GM12878 (cell line): Measurements from ENCODE around the gene NUP214. TPM values are rescaled to one million over a fixed set of nuclear protein-coding genes. Genes with fewer than 3 reads are reported as not detected.

Experiments used
- ATAC-seq: fragments of 200-7000 bp; cut with Tn5 transposase; 3 replicates; pipeline ENCODE4 v1.9.1; 2020; ENCODE audit warnings: mild to moderate bottlenecking, moderate library complexity
- BruUV-seq: library from RNA; stranded (reverse); fragments of 400-500 nt; replicated peaks from 2 replicates; lab custom pipeline; 2021; lab: Mats Ljungman, UMichigan
- CTCF ChIA-PET: fragments of 300-600 bp; sonication (Branson Sonifier 250); formaldehyde crosslinking; extraction: SDS; loops from one replicate; lab custom pipeline; 2021; ENCODE audit warnings: inconsistent platforms; lab: Yijun Ruan, JAX
- POLR2A ChIA-PET: fragments of 350-600 bp; formaldehyde crosslinking; extraction: SDS; loops from one replicate; lab custom pipeline; 2021; ENCODE audit warnings: inconsistent platforms; lab: Charles Lee
- RAD21 ChIA-PET: fragments of 300-600 bp; sonication (Branson Sonifier 250); formaldehyde crosslinking; loops from one replicate; lab custom pipeline; 2023; ENCODE audit warnings: antibody characterized with exemption; ENCODE audit not compliant: unreplicated experiment; lab: Charles Lee
- SMC1A ChIA-PET: fragments of 300-600 bp; sonication (Branson Sonifier 250); formaldehyde crosslinking; loops from one replicate; lab custom pipeline; 2023; ENCODE audit not compliant: unreplicated experiment, uncharacterized antibody; lab: Charles Lee
- DNase-seq: peaks from one replicate; pipeline ENCODE4 v3.0.0-alpha.2; 2011; ENCODE audit warnings: low read depth, low spot score
- FAIRE-seq: peaks from 3 replicates; lab custom pipeline; 2011; peaks lifted over from hg19 to GRCh38; lab: Jason Lieb, UNC
- H2AFZ ChIP-seq: 2 replicates; pipeline ENCODE4 v1.6.0; 2011; ENCODE audit warnings: low read depth, low read length, control low read depth; ENCODE audit not compliant: control insufficient read depth
- H3K27ac ChIP-seq: 2 replicates; pipeline ENCODE4 v1.5.1; 2011; ENCODE audit warnings: control low read depth; ENCODE audit not compliant: control insufficient read depth, insufficient read depth
- H3K27me3 ChIP-seq, 2 experiments: replicated peaks in 1 of 2; 2 replicates each; pipeline versions ENCODE4 v1.6.0 to v1.6.1; 2011; ENCODE audit warnings: low read length in 1 of 2; ENCODE audit not compliant: control insufficient read depth in 2 of 2, insufficient read depth in 2 of 2
- H3K36me3 ChIP-seq, 2 experiments: 2 replicates each; pipeline ENCODE4 v1.5.1; 2011; ENCODE audit warnings: low read length in 1 of 2; ENCODE audit not compliant: control insufficient read depth in 2 of 2, insufficient read depth in 2 of 2
- H3K4me1 ChIP-seq: 2 replicates; pipeline ENCODE4 v1.6.1; 2011; ENCODE audit warnings: mild to moderate bottlenecking, low read length, moderate library complexity, mixed read lengths; ENCODE audit not compliant: control insufficient read depth, insufficient read depth
- H3K4me2 ChIP-seq: 2 replicates; pipeline ENCODE4 v1.6.0; 2011; ENCODE audit warnings: control low read depth; ENCODE audit not compliant: control insufficient read depth, insufficient read depth
- H3K4me3 ChIP-seq: fragments of 200-600 bp; sonication (generic); 2 replicates; pipeline ENCODE4 v1.5.1; 2016
- H3K79me2 ChIP-seq: 2 replicates; pipeline ENCODE4 v1.6.0; 2011; ENCODE audit warnings: low read length; ENCODE audit not compliant: control insufficient read depth, insufficient read depth
- H3K9ac ChIP-seq: 2 replicates; pipeline ENCODE4 v1.8.0; 2011; ENCODE audit warnings: low read length, control low read depth, mixed read lengths; ENCODE audit not compliant: control insufficient read depth, insufficient read depth
- H3K9me3 ChIP-seq: replicated peaks from 3 replicates; pipeline ENCODE4 v1.5.1; 2011; ENCODE audit warnings: mild to moderate bottlenecking, low read length; ENCODE audit not compliant: control insufficient read depth, insufficient read depth
- H4K20me1 ChIP-seq: 2 replicates; pipeline ENCODE4 v1.6.0; 2011; ENCODE audit not compliant: control insufficient read depth, insufficient read depth
- BHLHE40 ChIP-seq, 2 experiments: fragments of 450-650 bp in 1 of 2; IDR thresholded peaks; 2 replicates each; pipeline ENCODE4 v1.6.1; 2011 to 2017; ENCODE audit warnings: low read depth in 2 of 2, borderline replicate concordance in 1 of 2, improper control_type of control experiment in 1 of 2, low read length in 1 of 2, mild to moderate bottlenecking in 1 of 2
- CHD2 ChIP-seq: IDR thresholded peaks from 2 replicates; pipeline ENCODE4 v1.6.1; 2011; ENCODE audit warnings: low read depth, low read length, improper control_type of control experiment, borderline replicate concordance
- CREB1 ChIP-seq: IDR thresholded peaks from 2 replicates; pipeline ENCODE4 v1.6.1; 2012; ENCODE audit warnings: low read depth, mild to moderate bottlenecking, inconsistent platforms
- HDAC2 ChIP-seq: fragments of 200-600 bp; sonication (generic); IDR thresholded peaks from 2 replicates; pipeline ENCODE4 v1.6.1; 2017
- IRF4 ChIP-seq: IDR thresholded peaks from 2 replicates; pipeline ENCODE4 v1.6.1; 2011; ENCODE audit warnings: low read depth, low read length
- MAX ChIP-seq: IDR thresholded peaks from 2 replicates; pipeline ENCODE4 v1.6.1; 2012; ENCODE audit warnings: low read depth, low read length, improper control_type of control experiment
- NR2C2 ChIP-seq: IDR thresholded peaks from 2 replicates; pipeline ENCODE4 v1.6.1; 2011; ENCODE audit warnings: borderline replicate concordance, low read depth; ENCODE audit not compliant: control insufficient read depth, insufficient read length
- POLR2AphosphoS5 ChIP-seq: IDR thresholded peaks from 2 replicates; pipeline ENCODE4 v1.6.1; 2011; ENCODE audit warnings: mild to moderate bottlenecking, low read length, inconsistent platforms
- RB1 ChIP-seq: fragments of 450-650 bp; formaldehyde crosslinking; IDR thresholded peaks from 2 replicates; pipeline ENCODE4 v1.6.1; 2017; ENCODE audit warnings: mild to moderate bottlenecking, borderline replicate concordance
- SMC3 ChIP-seq: IDR thresholded peaks from 2 replicates; pipeline ENCODE4 v1.6.1; 2011; ENCODE audit warnings: low read length, improper control_type of control experiment, borderline replicate concordance
- WRNIP1 ChIP-seq: IDR thresholded peaks from 2 replicates; pipeline ENCODE4 v1.6.1; 2011; ENCODE audit warnings: low read depth, low read length, improper control_type of control experiment, borderline replicate concordance
- ZNF217 ChIP-seq: fragments of 450-650 bp; IDR thresholded peaks from 2 replicates; pipeline ENCODE4 v1.6.1; 2017; ENCODE audit warnings: antibody characterized with exemption, mild to moderate bottlenecking
- WGBS: methylation state at CpG from one replicate; pipeline ENCODE4 v1.1.6; 2016; ENCODE audit warnings: low lambda C conversion rate; ENCODE audit not compliant: insufficient replicate concordance, insufficient coverage; ENCODE audit errors: missing lambda C conversion rate; 5-methylcytosine and 5-hydroxymethylcytosine counted together
- in situ Hi-C: fragments of 300-500 bp; cut with MboI; formaldehyde crosslinking; loops from 9 replicates; pipeline ENCODE4 v1.14.3; 2018; ENCODE audit warnings: mixed read lengths
- intact Hi-C: fragments of 100-400 bp; cut with micrococcal nuclease; formaldehyde crosslinking; loops from one replicate; pipeline ENCODE4 v1.14.2; 2022; ENCODE audit not compliant: unreplicated experiment
- polyA plus RNA-seq, 11 experiments: library from polyadenylated mRNA; depleted of rRNA in 4 of 11; unstranded in 6 of 11; stranded (reverse) in 5 of 11; fragments of >200 nt; fragmentation: Nextera tagmentation in 4 of 11; fragmentation: Illumina TruSeq in 1 of 11; extraction: Ambion mirVana in 4 of 11; extraction: Trizol in 1 of 11; gene quantifications; 1 replicate in 1 of 11; 2 replicates in 10 of 11; pipeline versions ENCODE4 v1.2.1 to v1.2.3, GENCODE V29; 2011 to 2016; ENCODE audit warnings: inconsistent platforms in 2 of 11, missing spikeins in 2 of 11, low read depth in 1 of 11
- total RNA-seq, 4 experiments: library from RNA; depleted of rRNA in 3 of 4; stranded (reverse); fragments of >200 nt in 3 of 4; fragmentation: Illumina TruSeq in 1 of 4; extraction: Trizol in 1 of 4; gene quantifications; 2 replicates each; pipeline versions ENCODE4 v1.2.1 to v1.2.3, GENCODE V29; 2013 to 2021
- TF ChIP-seq, protein P1 (sequence below): IDR thresholded peaks from 2 replicates; pipeline ENCODE4 v1.6.1; 2011; ENCODE audit warnings: borderline replicate concordance, low read depth, mild to moderate bottlenecking, moderate library complexity, low read length; ENCODE audit not compliant: insufficient read depth, poor library complexity, severe bottlenecking
- TF ChIP-seq, protein P2 (sequence below): fragments of 150-350 bp; IDR thresholded peaks from 2 replicates; pipeline ENCODE4 v1.6.1; 2016; ENCODE audit warnings: low read depth, low read length

The NUP214 gene
- total and polyA plus RNA-seq, 10 of the 15 experiments (the other 5 are each of a cell fraction or from before 2014, with no cell fraction given) = 11.7 to 53.8 (median 17.6) TPM

- TF ChIP-seq, protein P1, sequence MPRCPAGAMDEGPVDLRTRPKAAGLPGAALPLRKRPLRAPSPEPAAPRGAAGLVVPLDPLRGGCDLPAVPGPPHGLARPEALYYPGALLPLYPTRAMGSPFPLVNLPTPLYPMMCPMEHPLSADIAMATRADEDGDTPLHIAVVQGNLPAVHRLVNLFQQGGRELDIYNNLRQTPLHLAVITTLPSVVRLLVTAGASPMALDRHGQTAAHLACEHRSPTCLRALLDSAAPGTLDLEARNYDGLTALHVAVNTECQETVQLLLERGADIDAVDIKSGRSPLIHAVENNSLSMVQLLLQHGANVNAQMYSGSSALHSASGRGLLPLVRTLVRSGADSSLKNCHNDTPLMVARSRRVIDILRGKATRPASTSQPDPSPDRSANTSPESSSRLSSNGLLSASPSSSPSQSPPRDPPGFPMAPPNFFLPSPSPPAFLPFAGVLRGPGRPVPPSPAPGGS = no peak
- TF ChIP-seq RB1 (no peak), NR2C2 (no peak), CHD2 (no peak)
These were observed 72.0 kb downstream of the NUP214 start (continued) for GRCh38 chr9:131197160-131197911.

- no peak for ATAC-seq
- WGBS = 93% methylated on average over 15 of the region's 15 CpGs
- Histone ChIP-seq H3K9me3 (no peaks in the 10 kb centered on the region), H4K20me1 (no peaks in the 10 kb centered on the region), H2AFZ (no peak overlapping the region), H3K27ac (no peak overlapping the region), H3K4me3 (no peak overlapping the region), H3K4me1 (no peaks in the 10 kb centered on the region), H3K36me3 (peaks cover 28 to 30% of the 10 kb centered on the region in 2 experiments), H3K79me2 (no peaks in the 10 kb centered on the region), H3K27me3 (no peaks in the 10 kb centered on the region), H3K9ac (no peak overlapping the region), H3K4me2 (no peak overlapping the region)
- intact Hi-C loops (no loop called here), in situ Hi-C loops (no loop called here)
- FAIRE-seq = no peak
- SMC1A ChIA-PET = interaction anchor here (0.8 to 1.8 kb wide), 3 partner anchors 17 to 139 kb away, joined by 3 to 7 read pairs (median 3); no protein-coding TSS in a partner anchor
- BruUV-seq = no TSS peak
- POLR2A ChIA-PET = no interaction called here
- CTCF ChIA-PET = interaction anchor here (0.6 to 2.9 kb wide), 2 partner anchors 17 to 1459 kb away, joined by 3 to 8 read pairs; no protein-coding TSS in a partner anchor
- no peak for TF ChIP-seq SMC3
- TF ChIP-seq ZNF217 = no peak
- TF ChIP-seq MAX = no peak
- no peak for TF ChIP-seq HDAC2
- no peak for TF ChIP-seq IRF4
- no peak for TF ChIP-seq BHLHE40 (IDR thresholded peaks at IDR 0.05; ENCODE audit: borderline replicate concordance in 1 of 2, low read depth in 2 of 2, low read length in 1 of 2)
- TF ChIP-seq POLR2AphosphoS5 = no peak
- TF ChIP-seq CREB1 = no peak
- no peak for TF ChIP-seq WRNIP1
- TF ChIP-seq, protein P2, sequence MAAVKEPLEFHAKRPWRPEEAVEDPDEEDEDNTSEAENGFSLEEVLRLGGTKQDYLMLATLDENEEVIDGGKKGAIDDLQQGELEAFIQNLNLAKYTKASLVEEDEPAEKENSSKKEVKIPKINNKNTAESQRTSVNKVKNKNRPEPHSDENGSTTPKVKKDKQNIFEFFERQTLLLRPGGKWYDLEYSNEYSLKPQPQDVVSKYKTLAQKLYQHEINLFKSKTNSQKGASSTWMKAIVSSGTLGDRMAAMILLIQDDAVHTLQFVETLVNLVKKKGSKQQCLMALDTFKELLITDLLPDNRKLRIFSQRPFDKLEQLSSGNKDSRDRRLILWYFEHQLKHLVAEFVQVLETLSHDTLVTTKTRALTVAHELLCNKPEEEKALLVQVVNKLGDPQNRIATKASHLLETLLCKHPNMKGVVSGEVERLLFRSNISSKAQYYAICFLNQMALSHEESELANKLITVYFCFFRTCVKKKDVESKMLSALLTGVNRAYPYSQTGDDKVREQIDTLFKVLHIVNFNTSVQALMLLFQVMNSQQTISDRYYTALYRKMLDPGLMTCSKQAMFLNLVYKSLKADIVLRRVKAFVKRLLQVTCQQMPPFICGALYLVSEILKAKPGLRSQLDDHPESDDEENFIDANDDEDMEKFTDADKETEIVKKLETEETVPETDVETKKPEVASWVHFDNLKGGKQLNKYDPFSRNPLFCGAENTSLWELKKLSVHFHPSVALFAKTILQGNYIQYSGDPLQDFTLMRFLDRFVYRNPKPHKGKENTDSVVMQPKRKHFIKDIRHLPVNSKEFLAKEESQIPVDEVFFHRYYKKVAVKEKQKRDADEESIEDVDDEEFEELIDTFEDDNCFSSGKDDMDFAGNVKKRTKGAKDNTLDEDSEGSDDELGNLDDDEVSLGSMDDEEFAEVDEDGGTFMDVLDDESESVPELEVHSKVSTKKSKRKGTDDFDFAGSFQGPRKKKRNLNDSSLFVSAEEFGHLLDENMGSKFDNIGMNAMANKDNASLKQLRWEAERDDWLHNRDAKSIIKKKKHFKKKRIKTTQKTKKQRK = no peak
- RAD21 ChIA-PET = interaction anchor here (1.0 kb wide), 1 partner anchor 138 kb away, joined by 3 read pairs; no protein-coding TSS in a partner anchor
- no peak for DNase-seq
These were observed 72.8 kb downstream of the NUP214 start for GRCh38 chr9:131198041-131198715.
